Measurements from ENCODE around the gene CLCN7. TPM values are rescaled to one million over a fixed set of nuclear protein-coding genes. Genes with fewer than 3 reads are reported as not detected.

The CLCN7 gene
- total RNA-seq, 1 experiment from 2014 or later: 70.0 TPM

DNA sequence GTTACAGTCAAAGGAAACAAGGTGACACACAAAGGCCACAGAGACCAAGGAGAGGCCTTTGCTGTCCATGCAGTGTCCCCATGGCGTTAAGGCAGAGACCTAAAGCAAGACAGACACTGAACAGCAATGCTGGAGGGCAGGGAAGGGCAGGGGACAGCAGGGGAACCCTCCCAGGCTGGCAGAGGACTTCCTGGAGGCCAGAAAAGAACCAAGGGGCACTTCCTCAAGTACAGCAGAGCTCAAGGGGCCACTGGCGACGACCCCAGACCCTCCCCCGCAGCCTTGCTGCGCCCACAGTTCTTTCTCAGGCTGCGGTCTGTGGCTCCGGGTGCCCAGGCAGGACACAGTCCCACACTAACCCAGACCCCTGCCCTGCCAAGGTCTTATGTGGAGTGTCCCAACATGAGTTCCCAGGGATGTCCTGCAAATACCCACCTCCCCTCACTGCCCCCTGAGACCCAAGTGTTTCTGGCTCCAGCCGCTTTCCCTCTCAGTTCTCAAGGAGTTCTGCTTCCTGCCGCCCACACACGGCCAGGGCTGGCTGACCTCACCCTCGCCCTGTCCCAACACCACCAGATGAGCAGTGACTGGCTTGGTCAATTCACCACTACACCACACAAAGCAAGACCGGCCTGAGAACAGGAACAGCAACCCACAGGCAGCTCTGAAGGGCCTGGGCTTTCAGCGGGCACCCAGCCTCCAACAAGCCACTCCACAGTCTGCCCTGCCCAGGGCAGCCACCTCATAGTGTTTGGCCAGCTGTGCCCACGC, 4.2 kb downstream of the CLCN7 start:
- Histone ChIP-seq H4K20me1 (ENCODE audit: control insufficient read depth, insufficient read depth, insufficient read length) (no peaks in the 10 kb centered on the region), H3K4me1 (ENCODE audit: insufficient read depth, low read length) (peaks cover 4% of the 10 kb centered on the region), H3K4ac (ENCODE audit: low read depth, low read length) (no peak overlapping the region), H3K56ac (ENCODE audit: insufficient read length, low read depth, low read length) (no peak overlapping the region), H3T11ph (ENCODE audit: low read length) (no peak overlapping the region), H2AK5ac (ENCODE audit: insufficient read length, low read length) (no peak overlapping the region), H2BK20ac (ENCODE audit: low read depth, low read length, poor library complexity, severe bottlenecking) (no peak overlapping the region), H4K5ac (ENCODE audit: insufficient read length, low read depth, low read length) (no peak overlapping the region), H3K23me2 (ENCODE audit: insufficient read length, low read depth, low read length, poor library complexity, severe bottlenecking) (peaks cover 11% of the 10 kb centered on the region), H2BK120ac (ENCODE audit: low read depth, low read length, poor library complexity, severe bottlenecking) (no peak overlapping the region), H3K9ac (ENCODE audit: extremely low read depth, insufficient read length, low read length) (no peak overlapping the region), H2BK12ac (ENCODE audit: insufficient read length, low read depth, low read length) (no peak overlapping the region), H3K27me3 (ENCODE audit: insufficient read depth, low read length) (no peaks in the 10 kb centered on the region), H3K79me1 (ENCODE audit: insufficient read depth, low read depth, low read length, poor library complexity, severe bottlenecking) (peaks cover 14% of the 10 kb centered on the region), H2BK15ac (ENCODE audit: low read depth, low read length) (no peak overlapping the region), H3K27ac (ENCODE audit: insufficient read length, low read depth, low read length) (no peak overlapping the region), H3K79me2 (ENCODE audit: insufficient read depth, low read length) (peaks cover 20% of the 10 kb centered on the region; the same call in 1 of the 2 replicates), H3K4me2 (ENCODE audit: insufficient read depth, insufficient read length, low read length) (no peak overlapping the region), H2BK5ac (ENCODE audit: insufficient read length, low read length) (no peak overlapping the region), H2AFZ (ENCODE audit: low read length) (no peak overlapping the region), H4K8ac (replicated peaks; ENCODE audit: insufficient read length, low read depth, low read length) (no peak overlapping the region), H3K23ac (ENCODE audit: insufficient read length, low read depth, low read length) (no peak overlapping the region), H4K91ac (ENCODE audit: insufficient read length, low read depth, low read length) (no peak overlapping the region), H3K9me3 (ENCODE audit: control insufficient read depth, low read depth, low read length) (no peaks in the 10 kb centered on the region), H3K18ac (ENCODE audit: insufficient read length, low read depth, low read length) (no peak overlapping the region), H3K14ac (ENCODE audit: insufficient read depth, low read length) (no peak overlapping the region; the same call in 1 of the 2 replicates)
- H3K27ac Mint-ChIP-seq: peak overlapping the region in 1 of 3 experiments; percentile 90; a peak in 3 of 7 replicates
- peaks cover 1 to 4% of the 10 kb centered on the region in 2 experiments; a peak in 2 of 5 replicates for H3K9me3 Mint-ChIP-seq
- no peak for TF ChIP-seq CTCF (conservative IDR thresholded peaks at IDR 0.05)
- peaks cover 0 to 2% (median 0%) of the 10 kb centered on the region in 3 experiments; a peak in 3 of 7 replicates for H3K36me3 Mint-ChIP-seq (ENCODE audit: insufficient read depth in 1 of 3, low read depth in 3 of 3)
- H3K4me3 Mint-ChIP-seq: no peak overlapping the region
- H3K4me1 Mint-ChIP-seq: peaks cover 12 to 13% of the 10 kb centered on the region in 2 experiments
- no CpG with 5 or more reads among the region's 14 CpGs for WGBS (ENCODE audit: extremely low coverage, insufficient read length, low lambda C conversion rate)
- H3K27me3 Mint-ChIP-seq (ENCODE audit: low read depth): no peaks in the 10 kb centered on the region; the same call in 1 of the 2 replicates
- DNase-seq: no peak
